ENCODE measurements around the gene PPIA. TPM values are rescaled to one million over a fixed set of nuclear protein-coding genes. Genes with fewer than 3 reads are reported as not detected.

Gene PPIA
- total and polyA plus RNA-seq, 2 donors (not counting 1 experiment from before 2014, with no cell fraction given) = 807 to 1,498 TPM

DNA sequence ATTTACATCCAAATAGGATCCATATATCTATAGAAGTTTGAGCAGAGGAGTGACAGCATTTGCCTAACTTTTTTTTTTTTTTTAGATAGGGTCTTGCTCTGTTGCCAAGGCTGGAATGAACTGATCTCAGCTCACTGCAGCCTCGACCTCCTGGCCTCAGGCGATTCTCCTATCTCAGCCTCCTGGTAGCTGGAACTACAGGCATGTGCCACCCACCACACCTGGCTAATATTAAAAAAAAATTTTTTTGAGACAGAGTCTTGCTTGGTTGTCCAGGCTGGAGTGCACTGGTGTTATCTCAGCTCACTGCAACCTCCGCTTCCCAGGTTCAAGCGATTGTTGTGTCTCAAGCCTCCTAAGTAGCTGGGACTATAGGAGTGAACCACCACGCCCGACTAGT lies 15.1 kb downstream of the PPIA start:
- H3K27ac ChIP-seq (ENCODE audit: low read length in 2 of 2) = no peak overlapping the region
- no peaks in the 10 kb centered on the region for H3K27me3 ChIP-seq (replicated peaks in 1 of 4; ENCODE audit: control extremely low read depth in 1 of 4, control insufficient read depth in 3 of 4, insufficient read depth in 4 of 4, low read length in 3 of 4)
- H3K79me2 ChIP-seq (ENCODE audit: control insufficient read depth, insufficient read depth, low read length) = no peaks in the 10 kb centered on the region
- no peak for TF ChIP-seq EZH2 (IDR thresholded peaks at IDR 0.05; ENCODE audit: borderline replicate concordance, insufficient read depth, low read depth, low read length, poor library complexity, severe bottlenecking)
- TF ChIP-seq, protein P1, sequence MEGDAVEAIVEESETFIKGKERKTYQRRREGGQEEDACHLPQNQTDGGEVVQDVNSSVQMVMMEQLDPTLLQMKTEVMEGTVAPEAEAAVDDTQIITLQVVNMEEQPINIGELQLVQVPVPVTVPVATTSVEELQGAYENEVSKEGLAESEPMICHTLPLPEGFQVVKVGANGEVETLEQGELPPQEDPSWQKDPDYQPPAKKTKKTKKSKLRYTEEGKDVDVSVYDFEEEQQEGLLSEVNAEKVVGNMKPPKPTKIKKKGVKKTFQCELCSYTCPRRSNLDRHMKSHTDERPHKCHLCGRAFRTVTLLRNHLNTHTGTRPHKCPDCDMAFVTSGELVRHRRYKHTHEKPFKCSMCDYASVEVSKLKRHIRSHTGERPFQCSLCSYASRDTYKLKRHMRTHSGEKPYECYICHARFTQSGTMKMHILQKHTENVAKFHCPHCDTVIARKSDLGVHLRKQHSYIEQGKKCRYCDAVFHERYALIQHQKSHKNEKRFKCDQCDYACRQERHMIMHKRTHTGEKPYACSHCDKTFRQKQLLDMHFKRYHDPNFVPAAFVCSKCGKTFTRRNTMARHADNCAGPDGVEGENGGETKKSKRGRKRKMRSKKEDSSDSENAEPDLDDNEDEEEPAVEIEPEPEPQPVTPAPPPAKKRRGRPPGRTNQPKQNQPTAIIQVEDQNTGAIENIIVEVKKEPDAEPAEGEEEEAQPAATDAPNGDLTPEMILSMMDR (IDR thresholded peaks at IDR 0.05) = no peak
- H3K9me3 ChIP-seq (ENCODE audit: control extremely low read depth in 1 of 3, control insufficient read depth in 2 of 3, insufficient read depth in 1 of 3, low read length in 2 of 3) = no peaks in the 10 kb centered on the region
- intact Hi-C loops (cut with micrococcal nuclease) = no loop called here
- no peaks in the 10 kb centered on the region for H3K27me3 Mint-ChIP-seq
- no peak overlapping the region for H3K4me3 Mint-ChIP-seq
- DNase-seq (no peak), ATAC-seq (ENCODE audit: low read depth) (no peak)
- WGBS (ENCODE audit: insufficient coverage) = 97% methylated on average over 4 of the region's 6 CpGs
- H3K4me1 ChIP-seq (ENCODE audit: control insufficient read depth in 2 of 2, insufficient read depth in 2 of 2, low read length in 2 of 2) = no peaks in the 10 kb centered on the region
- no peak overlapping the region for H3K4me3 ChIP-seq (ENCODE audit: control extremely low read depth in 1 of 5, extremely low read depth in 1 of 5, insufficient read depth in 1 of 5, low read depth in 2 of 5, low read length in 4 of 5)
- H2AFZ ChIP-seq (ENCODE audit: insufficient read depth, low read depth, low read length, poor library complexity, severe bottlenecking) = no peak overlapping the region
- POLR2A ChIA-PET = interaction anchor here (0.7 kb wide), 1 partner anchor 229 kb away, joined by 3 read pairs; the partner anchor contains the start of gene TMED4
- no peak overlapping the region for H3K27ac Mint-ChIP-seq
- H3K9me3 Mint-ChIP-seq (ENCODE audit: insufficient read depth) = no peaks in the 10 kb centered on the region
- H3K36me3 ChIP-seq (replicated peaks in 1 of 2; ENCODE audit: control extremely low read depth in 1 of 2, control insufficient read depth in 1 of 2, extremely low read depth in 1 of 2, insufficient read depth in 2 of 2, low read length in 1 of 2) = no peaks in the 10 kb centered on the region
- no peak overlapping the region for H3K4me2 ChIP-seq (replicated peaks; ENCODE audit: low read depth, low read length, poor library complexity, severe bottlenecking)
- CTCF ChIA-PET = no interaction called here
- H3K4me1 Mint-ChIP-seq = no peaks in the 10 kb centered on the region
- H4K20me1 ChIP-seq (ENCODE audit: control insufficient read depth, insufficient read depth, low read length, poor library complexity, severe bottlenecking) = no peaks in the 10 kb centered on the region
- H3K9ac ChIP-seq (ENCODE audit: low read length) = no peak overlapping the region

DNA sequence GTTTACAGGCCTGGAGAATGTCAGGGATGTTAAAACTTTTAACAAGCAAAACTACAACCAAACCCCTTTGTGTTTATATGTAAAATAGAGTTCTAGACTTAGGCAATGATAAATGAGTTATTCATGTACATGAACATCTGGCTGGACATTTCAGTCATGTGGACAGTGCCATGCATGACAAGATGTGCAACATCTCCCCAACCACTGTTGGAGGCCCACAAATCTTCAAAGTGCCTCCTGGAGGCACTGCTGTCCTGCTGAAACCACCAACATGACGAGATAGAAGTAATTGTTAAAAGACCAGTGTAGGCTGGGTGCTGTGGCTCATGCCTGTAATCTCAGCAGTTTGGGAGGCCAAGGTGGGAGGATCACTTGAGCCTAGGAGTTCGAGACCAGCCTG lies 18.4 kb downstream of the PPIA start:
- 100% methylated on average over 2 of the region's 2 CpGs for WGBS (ENCODE audit: insufficient coverage)
- POLR2A ChIA-PET = no interaction called here
- DNase-seq (no peak), ATAC-seq (ENCODE audit: low read depth) (no peak)
- intact Hi-C loops (cut with micrococcal nuclease) = no loop called here
- Histone ChIP-seq H4K20me1 (ENCODE audit: control insufficient read depth, insufficient read depth, low read length, poor library complexity, severe bottlenecking) (no peaks in the 10 kb centered on the region), H3K36me3 (replicated peaks in 1 of 2; ENCODE audit: control extremely low read depth in 1 of 2, control insufficient read depth in 1 of 2, extremely low read depth in 1 of 2, insufficient read depth in 2 of 2, low read length in 1 of 2) (no peaks in the 10 kb centered on the region), H2AFZ (ENCODE audit: insufficient read depth, low read depth, low read length, poor library complexity, severe bottlenecking) (no peak overlapping the region), H3K27me3 (replicated peaks in 1 of 4; ENCODE audit: control extremely low read depth in 1 of 4, control insufficient read depth in 3 of 4, insufficient read depth in 4 of 4, low read length in 3 of 4) (no peaks in the 10 kb centered on the region), H3K9me3 (ENCODE audit: control extremely low read depth in 1 of 3, control insufficient read depth in 2 of 3, insufficient read depth in 1 of 3, low read length in 2 of 3) (no peaks in the 10 kb centered on the region), H3K79me2 (ENCODE audit: control insufficient read depth, insufficient read depth, low read length) (no peaks in the 10 kb centered on the region), H3K4me1 (ENCODE audit: control insufficient read depth in 2 of 2, insufficient read depth in 2 of 2, low read length in 2 of 2) (no peaks in the 10 kb centered on the region), H3K9ac (ENCODE audit: low read length) (no peak overlapping the region), H3K4me3 (ENCODE audit: control extremely low read depth in 1 of 5, extremely low read depth in 1 of 5, insufficient read depth in 1 of 5, low read depth in 2 of 5, low read length in 4 of 5) (no peak overlapping the region), H3K4me2 (replicated peaks; ENCODE audit: low read depth, low read length, poor library complexity, severe bottlenecking) (no peak overlapping the region), H3K27ac (ENCODE audit: low read length in 2 of 2) (no peak overlapping the region)
- Mint-ChIP-seq H3K9me3 (ENCODE audit: insufficient read depth) (no peaks in the 10 kb centered on the region), H3K27me3 (no peaks in the 10 kb centered on the region), H3K4me3 (no peak overlapping the region), H3K27ac (no peak overlapping the region), H3K4me1 (no peaks in the 10 kb centered on the region)
- TF ChIP-seq, protein P1 (IDR thresholded peaks at IDR 0.05) = no peak
- TF ChIP-seq EZH2 (IDR thresholded peaks at IDR 0.05; ENCODE audit: borderline replicate concordance, insufficient read depth, low read depth, low read length, poor library complexity, severe bottlenecking) = no peak
- CTCF ChIA-PET = no interaction called here

Measured in B cell (primary cell).